GM12878 (cell line): Measurements from ENCODE around the gene RHBG. TPM values are rescaled to one million over a fixed set of nuclear protein-coding genes. Genes with fewer than 3 reads are reported as not detected.

ENCODE experiments used
- ATAC-seq: fragments of 200-7000 bp; cut with Tn5 transposase; 3 replicates; pipeline ENCODE4 v1.9.1; 2020; ENCODE audit warnings: mild to moderate bottlenecking, moderate library complexity
- BruUV-seq: library from RNA; stranded (reverse); fragments of 400-500 nt; replicated peaks from 2 replicates; lab custom pipeline; 2021; lab: Mats Ljungman, UMichigan
- CTCF ChIA-PET: fragments of 300-600 bp; sonication (Branson Sonifier 250); formaldehyde crosslinking; extraction: SDS; loops from one replicate; lab custom pipeline; 2021; ENCODE audit warnings: inconsistent platforms; lab: Yijun Ruan, JAX
- POLR2A ChIA-PET: fragments of 350-600 bp; formaldehyde crosslinking; extraction: SDS; loops from one replicate; lab custom pipeline; 2021; ENCODE audit warnings: inconsistent platforms; lab: Charles Lee
- RAD21 ChIA-PET: fragments of 300-600 bp; sonication (Branson Sonifier 250); formaldehyde crosslinking; loops from one replicate; lab custom pipeline; 2023; ENCODE audit warnings: antibody characterized with exemption; ENCODE audit not compliant: unreplicated experiment; lab: Charles Lee
- SMC1A ChIA-PET: fragments of 300-600 bp; sonication (Branson Sonifier 250); formaldehyde crosslinking; loops from one replicate; lab custom pipeline; 2023; ENCODE audit not compliant: unreplicated experiment, uncharacterized antibody; lab: Charles Lee
- DNase-seq: peaks from one replicate; pipeline ENCODE4 v3.0.0-alpha.2; 2011; ENCODE audit warnings: low read depth, low spot score
- FAIRE-seq: peaks from 3 replicates; lab custom pipeline; 2011; peaks lifted over from hg19 to GRCh38; lab: Jason Lieb, UNC
- H2AFZ ChIP-seq: 2 replicates; pipeline ENCODE4 v1.6.0; 2011; ENCODE audit warnings: low read depth, low read length, control low read depth; ENCODE audit not compliant: control insufficient read depth
- H3K27ac ChIP-seq: 2 replicates; pipeline ENCODE4 v1.5.1; 2011; ENCODE audit warnings: control low read depth; ENCODE audit not compliant: control insufficient read depth, insufficient read depth
- H3K27me3 ChIP-seq, 2 experiments: replicated peaks in 1 of 2; 2 replicates each; pipeline versions ENCODE4 v1.6.0 to v1.6.1; 2011; ENCODE audit warnings: low read length in 1 of 2; ENCODE audit not compliant: control insufficient read depth in 2 of 2, insufficient read depth in 2 of 2
- H3K36me3 ChIP-seq, 2 experiments: 2 replicates each; pipeline ENCODE4 v1.5.1; 2011; ENCODE audit warnings: low read length in 1 of 2; ENCODE audit not compliant: control insufficient read depth in 2 of 2, insufficient read depth in 2 of 2
- H3K4me1 ChIP-seq: 2 replicates; pipeline ENCODE4 v1.6.1; 2011; ENCODE audit warnings: mild to moderate bottlenecking, low read length, moderate library complexity, mixed read lengths; ENCODE audit not compliant: control insufficient read depth, insufficient read depth
- H3K4me2 ChIP-seq: 2 replicates; pipeline ENCODE4 v1.6.0; 2011; ENCODE audit warnings: control low read depth; ENCODE audit not compliant: control insufficient read depth, insufficient read depth
- H3K4me3 ChIP-seq: fragments of 200-600 bp; sonication (generic); 2 replicates; pipeline ENCODE4 v1.5.1; 2016
- H3K79me2 ChIP-seq: 2 replicates; pipeline ENCODE4 v1.6.0; 2011; ENCODE audit warnings: low read length; ENCODE audit not compliant: control insufficient read depth, insufficient read depth
- H3K9ac ChIP-seq: 2 replicates; pipeline ENCODE4 v1.8.0; 2011; ENCODE audit warnings: low read length, control low read depth, mixed read lengths; ENCODE audit not compliant: control insufficient read depth, insufficient read depth
- H3K9me3 ChIP-seq: replicated peaks from 3 replicates; pipeline ENCODE4 v1.5.1; 2011; ENCODE audit warnings: mild to moderate bottlenecking, low read length; ENCODE audit not compliant: control insufficient read depth, insufficient read depth
- H4K20me1 ChIP-seq: 2 replicates; pipeline ENCODE4 v1.6.0; 2011; ENCODE audit not compliant: control insufficient read depth, insufficient read depth
- BCLAF1 ChIP-seq: fragments of 450-650 bp; IDR thresholded peaks from 2 replicates; pipeline ENCODE4 v1.6.1; 2017; ENCODE audit warnings: antibody characterized with exemption, mild to moderate bottlenecking, moderate library complexity
- E4F1 ChIP-seq: fragments of 450-650 bp; IDR thresholded peaks from 2 replicates; pipeline ENCODE4 v1.6.1; 2018; ENCODE audit warnings: borderline replicate concordance, mild to moderate bottlenecking; ENCODE audit not compliant: partially characterized antibody
- EGR1 ChIP-seq, 2 experiments: IDR thresholded peaks; 1 replicate in 1 of 2; 2 replicates in 1 of 2; pipeline ENCODE4 v1.6.1; 2011 to 2012; ENCODE audit warnings: low read depth in 2 of 2, low read length in 2 of 2, borderline replicate concordance in 1 of 2, mild to moderate bottlenecking in 1 of 2, moderate library complexity in 1 of 2
- IRF5 ChIP-seq: fragments of 450-650 bp; IDR thresholded peaks from 2 replicates; pipeline ENCODE4 v1.6.1; 2017; ENCODE audit warnings: borderline replicate concordance
- MEF2A ChIP-seq: IDR thresholded peaks from 2 replicates; pipeline ENCODE4 v1.6.1; 2011; ENCODE audit warnings: low read depth, mild to moderate bottlenecking, low read length, moderate library complexity; ENCODE audit not compliant: insufficient read depth
- MXI1 ChIP-seq: fragments of 150-350 bp; IDR thresholded peaks from 2 replicates; pipeline ENCODE4 v1.6.1; 2011; ENCODE audit warnings: low read depth, mild to moderate bottlenecking, inconsistent platforms, low read length, improper control_type of control experiment
- TCF7 ChIP-seq: IDR thresholded peaks from 2 replicates; pipeline ENCODE4 v1.6.1; 2014; ENCODE audit warnings: antibody characterized with exemption, borderline replicate concordance
- ZBTB11 ChIP-seq: fragments of 450-650 bp; formaldehyde crosslinking; IDR thresholded peaks from 2 replicates; pipeline ENCODE4 v1.5.0; 2022; ENCODE audit warnings: mild to moderate bottlenecking, missing genetic modification characterization
- WGBS: methylation state at CpG from one replicate; pipeline ENCODE4 v1.1.6; 2016; ENCODE audit warnings: low lambda C conversion rate; ENCODE audit not compliant: insufficient replicate concordance, insufficient coverage; ENCODE audit errors: missing lambda C conversion rate; 5-methylcytosine and 5-hydroxymethylcytosine counted together
- in situ Hi-C: fragments of 300-500 bp; cut with MboI; formaldehyde crosslinking; loops from 9 replicates; pipeline ENCODE4 v1.14.3; 2018; ENCODE audit warnings: mixed read lengths
- intact Hi-C: fragments of 100-400 bp; cut with micrococcal nuclease; formaldehyde crosslinking; loops from one replicate; pipeline ENCODE4 v1.14.2; 2022; ENCODE audit not compliant: unreplicated experiment
- polyA plus RNA-seq, 11 experiments: library from polyadenylated mRNA; depleted of rRNA in 4 of 11; unstranded in 6 of 11; stranded (reverse) in 5 of 11; fragments of >200 nt; fragmentation: Nextera tagmentation in 4 of 11; fragmentation: Illumina TruSeq in 1 of 11; extraction: Ambion mirVana in 4 of 11; extraction: Trizol in 1 of 11; gene quantifications; 1 replicate in 1 of 11; 2 replicates in 10 of 11; pipeline versions ENCODE4 v1.2.1 to v1.2.3, GENCODE V29; 2011 to 2016; ENCODE audit warnings: inconsistent platforms in 2 of 11, missing spikeins in 2 of 11, low read depth in 1 of 11
- total RNA-seq, 4 experiments: library from RNA; depleted of rRNA in 3 of 4; stranded (reverse); fragments of >200 nt in 3 of 4; fragmentation: Illumina TruSeq in 1 of 4; extraction: Trizol in 1 of 4; gene quantifications; 2 replicates each; pipeline versions ENCODE4 v1.2.1 to v1.2.3, GENCODE V29; 2013 to 2021
- TF ChIP-seq, protein P1 (sequence below): fragments of 450-650 bp; conservative IDR thresholded peaks from 2 replicates; pipeline ENCODE4 v1.6.1; 2017; ENCODE audit warnings: mild to moderate bottlenecking, moderate library complexity

Gene RHBG
- total and polyA plus RNA-seq, 10 of the 15 experiments (the other 5 are each of a cell fraction or from before 2014, with no cell fraction given): not detected

DNA sequence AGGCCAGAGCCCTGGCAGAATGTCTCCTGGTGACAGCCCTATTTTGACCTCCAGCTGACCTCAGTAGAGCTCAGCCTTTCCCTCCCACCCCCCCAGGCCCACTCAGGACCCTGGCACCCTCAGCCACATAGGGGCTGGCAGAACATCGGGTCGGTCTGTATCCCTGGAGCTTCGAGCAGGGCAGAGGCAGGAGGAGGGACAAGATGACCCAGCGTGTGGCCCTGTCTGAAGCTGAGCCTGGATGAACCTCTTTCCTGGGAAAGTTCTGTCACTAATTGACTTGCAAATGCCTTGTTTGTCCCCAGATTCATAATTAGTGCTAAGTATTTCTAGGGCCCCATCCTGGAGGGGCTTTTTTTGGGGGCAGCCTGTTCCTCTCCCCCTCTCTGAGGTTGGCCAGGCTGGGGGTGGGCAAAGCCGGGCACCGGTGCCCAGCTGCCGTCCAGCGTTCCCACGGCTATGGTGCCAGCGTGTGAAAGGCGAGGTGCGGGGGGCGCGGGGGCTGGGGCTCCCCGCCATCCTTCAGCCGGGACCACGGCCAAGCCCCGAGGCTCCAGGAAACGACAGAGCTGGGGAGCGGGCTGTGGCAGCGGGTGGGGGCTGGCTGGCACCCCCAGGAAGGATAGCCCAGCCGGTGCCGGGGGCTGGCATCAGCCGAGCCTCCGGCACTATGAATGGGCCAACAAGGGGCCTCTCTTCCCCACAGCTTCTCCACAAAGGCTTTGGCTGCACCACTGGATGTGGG is 31.4 kb downstream of the RHBG start:
- Histone ChIP-seq H3K4me2 (no peak overlapping the region), H3K79me2 (no peaks in the 10 kb centered on the region), H4K20me1 (no peaks in the 10 kb centered on the region), H3K4me3 (no peak overlapping the region), H3K4me1 (no peaks in the 10 kb centered on the region; the same call in 1 of the 2 replicates), H3K9ac (no peak overlapping the region), H2AFZ (no peak overlapping the region), H3K9me3 (no peaks in the 10 kb centered on the region), H3K27ac (no peak overlapping the region), H3K36me3 (no peaks in the 10 kb centered on the region), H3K27me3 (0 out of 4 replicates have a peak, but pooled peaks cover 0 to under 1% of the 10 kb centered on the region in 2 experiments)
- FAIRE-seq: no peak
- WGBS: 50% methylated on average over 25 of the region's 25 CpGs
- BruUV-seq: no TSS peak
- SMC1A ChIA-PET: no interaction called here
- in situ Hi-C loops (no loop called here), intact Hi-C loops (no loop called here)
- CTCF ChIA-PET: interaction anchor here (2.5 kb wide), 1 partner anchor 15 kb away, joined by 12 read pairs; no protein-coding TSS in a partner anchor
- DNase-seq: no peak
- no peak for ATAC-seq
- POLR2A ChIA-PET: no interaction called here
- RAD21 ChIA-PET: no interaction called here
- TF ChIP-seq TCF7 (no peak), EGR1 (IDR thresholded peaks at IDR 0.05; ENCODE audit: borderline replicate concordance in 1 of 2, low read depth in 2 of 2, low read length in 2 of 2) (no peak), ZBTB11 (no peak), MXI1 (no peak), BCLAF1 (no peak), MEF2A (no peak), IRF5 (no peak), E4F1 (no peak)
- TF ChIP-seq, protein P1, sequence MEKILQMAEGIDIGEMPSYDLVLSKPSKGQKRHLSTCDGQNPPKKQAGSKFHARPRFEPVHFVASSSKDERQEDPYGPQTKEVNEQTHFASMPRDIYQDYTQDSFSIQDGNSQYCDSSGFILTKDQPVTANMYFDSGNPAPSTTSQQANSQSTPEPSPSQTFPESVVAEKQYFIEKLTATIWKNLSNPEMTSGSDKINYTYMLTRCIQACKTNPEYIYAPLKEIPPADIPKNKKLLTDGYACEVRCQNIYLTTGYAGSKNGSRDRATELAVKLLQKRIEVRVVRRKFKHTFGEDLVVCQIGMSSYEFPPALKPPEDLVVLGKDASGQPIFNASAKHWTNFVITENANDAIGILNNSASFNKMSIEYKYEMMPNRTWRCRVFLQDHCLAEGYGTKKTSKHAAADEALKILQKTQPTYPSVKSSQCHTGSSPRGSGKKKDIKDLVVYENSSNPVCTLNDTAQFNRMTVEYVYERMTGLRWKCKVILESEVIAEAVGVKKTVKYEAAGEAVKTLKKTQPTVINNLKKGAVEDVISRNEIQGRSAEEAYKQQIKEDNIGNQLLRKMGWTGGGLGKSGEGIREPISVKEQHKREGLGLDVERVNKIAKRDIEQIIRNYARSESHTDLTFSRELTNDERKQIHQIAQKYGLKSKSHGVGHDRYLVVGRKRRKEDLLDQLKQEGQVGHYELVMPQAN: no peak
